Activated CD8-positive, alpha-beta memory T cell treated with anti-CD3 and anti-CD28 coated beads for 48 hours (primary cell): Measurements from ENCODE around the gene STUB1.
A peak's percentile ranks its signal among the peaks of the same experiment; 100 is the strongest.

Source experiments
- DNase-seq, 3 experiments: peaks; one replicate each; pipeline ENCODE4 v3.0.0-alpha.2; 2020; ENCODE audit warnings: low read depth in 2 of 3, low spot score in 2 of 3

The STUB1 gene

DNA sequence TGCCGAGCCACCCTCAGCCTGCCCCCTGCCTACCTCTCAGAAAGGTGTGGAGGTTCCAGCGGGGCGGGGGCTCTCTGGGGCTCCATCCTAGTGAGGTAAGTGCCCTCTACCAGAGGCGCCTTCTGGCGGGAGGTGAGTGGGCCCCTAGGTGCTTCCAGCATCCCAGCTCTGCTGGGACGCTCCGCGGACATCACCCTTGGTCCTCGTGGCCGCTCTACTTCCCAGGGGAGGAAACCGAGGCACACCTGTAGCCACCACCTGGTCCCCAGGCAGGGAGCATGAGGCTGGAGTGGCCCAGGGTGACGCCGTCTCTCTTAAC is 37.2 kb upstream of the STUB1 start:
- DNase-seq = no peak

DNA sequence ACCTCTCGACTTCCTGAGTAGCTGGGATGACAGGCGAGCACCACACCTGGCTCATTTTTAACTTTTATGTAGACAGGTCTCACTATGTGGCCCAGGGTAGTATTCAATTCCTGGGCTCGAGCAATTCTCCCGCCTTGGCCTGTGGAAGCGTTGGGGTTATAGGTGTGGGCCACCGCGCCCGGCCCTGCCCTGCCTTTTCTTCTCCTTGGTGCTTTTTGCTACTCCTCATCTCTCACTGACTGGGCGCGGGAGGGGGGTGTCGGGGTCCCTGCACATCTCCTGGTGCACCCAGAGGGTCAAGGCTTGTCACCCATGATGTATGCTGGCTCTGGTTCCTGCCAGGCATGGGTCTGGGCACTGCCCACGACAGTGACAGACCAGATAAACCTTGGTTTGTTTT is 35.7 kb upstream of the STUB1 start:
- no peak for DNase-seq

DNA sequence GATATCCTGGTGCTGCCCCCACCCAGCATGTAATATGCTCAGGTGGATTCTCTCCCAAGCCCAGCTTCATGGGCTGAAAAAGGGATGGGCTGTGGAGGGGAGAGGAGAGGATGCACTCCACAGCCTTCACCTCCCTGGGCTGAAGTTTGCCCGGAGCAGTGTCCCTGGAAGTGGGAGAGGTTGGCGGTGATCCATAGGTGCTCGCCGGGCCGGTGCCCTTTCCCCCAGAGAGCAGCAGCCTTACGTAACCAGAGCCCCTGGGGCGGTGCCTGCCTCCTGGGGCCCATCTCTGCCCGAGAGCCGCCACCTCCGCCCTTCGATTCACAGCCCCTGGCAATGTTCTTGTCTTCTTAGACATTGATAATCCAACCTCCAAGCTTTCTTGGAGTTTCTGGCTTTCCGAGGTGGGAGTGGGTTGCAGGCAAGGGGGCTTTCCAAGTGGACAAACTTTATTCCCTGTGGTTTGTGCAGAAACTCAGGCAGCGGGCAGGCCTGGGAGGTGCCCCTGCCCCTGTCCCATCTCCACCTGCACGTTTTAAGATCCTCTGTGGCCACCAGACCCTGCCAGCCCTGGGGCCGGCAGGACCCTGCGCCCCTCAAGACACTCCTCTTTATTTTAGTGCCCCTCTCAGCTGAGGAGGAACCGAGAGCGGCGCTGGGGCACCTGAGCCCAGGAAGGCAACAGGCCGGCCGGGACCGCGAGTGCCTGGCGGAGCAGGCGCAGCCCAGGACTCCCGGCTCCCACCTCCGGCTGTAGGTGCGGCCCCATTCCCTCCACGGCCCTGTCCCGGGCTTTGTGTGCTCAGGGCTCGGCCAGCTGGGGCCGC is 34.1 kb upstream of the STUB1 start:
- no peak for DNase-seq

DNA sequence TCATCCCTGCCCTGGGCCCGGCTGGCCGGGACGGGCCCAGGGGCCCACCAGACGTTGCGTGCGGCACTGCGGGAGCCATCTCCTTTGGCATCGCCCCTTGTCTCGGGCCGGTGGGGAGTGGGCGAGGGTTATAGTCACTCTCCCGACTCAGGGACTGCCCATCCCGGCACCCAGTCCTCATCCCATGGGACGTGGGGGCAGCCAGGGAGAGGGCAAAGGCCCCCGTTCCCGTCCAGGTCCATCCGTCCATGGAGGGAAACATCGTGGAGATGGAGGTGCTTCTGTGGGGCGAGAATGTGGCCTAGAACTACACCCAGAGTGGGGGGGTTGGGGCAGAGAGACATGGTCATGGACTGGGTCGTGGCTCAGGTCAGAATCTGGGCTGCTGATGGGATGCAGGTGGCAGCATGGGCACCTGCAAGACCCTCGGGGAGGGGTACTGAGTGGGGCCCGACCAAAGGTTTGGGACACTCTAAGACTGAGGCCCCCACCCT is 33.5 kb upstream of the STUB1 start:
- no peak for DNase-seq

DNA sequence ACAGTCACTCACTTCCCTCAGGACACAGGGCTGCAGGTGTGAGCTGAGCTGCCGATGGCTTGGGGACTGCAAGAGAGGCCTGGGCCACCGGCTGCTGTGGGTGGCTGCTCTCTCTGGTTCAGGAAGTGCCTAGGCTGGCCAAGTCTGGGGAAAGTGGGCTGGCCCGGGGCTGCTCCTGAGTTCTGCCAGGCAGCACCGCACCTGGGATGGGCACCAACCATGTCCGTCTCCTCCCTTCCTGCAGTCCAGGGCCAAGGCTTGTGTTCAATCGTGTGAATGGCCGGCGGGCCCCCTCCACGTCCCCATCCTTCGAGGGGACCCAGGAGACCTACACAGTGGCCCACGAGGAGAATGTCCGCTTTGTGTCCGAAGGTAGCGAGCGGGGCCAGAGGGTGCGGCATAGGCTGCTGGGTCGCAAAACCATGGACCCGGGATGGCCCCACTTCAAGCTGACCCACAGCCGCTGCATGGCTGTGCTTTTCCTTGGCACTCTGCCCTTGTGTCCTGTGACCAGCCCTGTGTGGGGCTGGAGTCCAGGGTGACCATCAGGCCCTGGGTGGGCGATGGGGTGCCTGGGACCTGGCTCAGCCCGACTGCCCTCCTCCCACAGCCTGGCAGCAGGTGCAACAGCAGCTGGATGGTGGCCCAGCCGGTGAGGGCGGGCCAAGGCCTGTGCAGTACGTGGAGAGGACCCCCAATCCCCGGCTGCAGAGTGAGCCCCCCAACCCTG is 32.9 kb upstream of the STUB1 start:
- no peak for DNase-seq

DNA sequence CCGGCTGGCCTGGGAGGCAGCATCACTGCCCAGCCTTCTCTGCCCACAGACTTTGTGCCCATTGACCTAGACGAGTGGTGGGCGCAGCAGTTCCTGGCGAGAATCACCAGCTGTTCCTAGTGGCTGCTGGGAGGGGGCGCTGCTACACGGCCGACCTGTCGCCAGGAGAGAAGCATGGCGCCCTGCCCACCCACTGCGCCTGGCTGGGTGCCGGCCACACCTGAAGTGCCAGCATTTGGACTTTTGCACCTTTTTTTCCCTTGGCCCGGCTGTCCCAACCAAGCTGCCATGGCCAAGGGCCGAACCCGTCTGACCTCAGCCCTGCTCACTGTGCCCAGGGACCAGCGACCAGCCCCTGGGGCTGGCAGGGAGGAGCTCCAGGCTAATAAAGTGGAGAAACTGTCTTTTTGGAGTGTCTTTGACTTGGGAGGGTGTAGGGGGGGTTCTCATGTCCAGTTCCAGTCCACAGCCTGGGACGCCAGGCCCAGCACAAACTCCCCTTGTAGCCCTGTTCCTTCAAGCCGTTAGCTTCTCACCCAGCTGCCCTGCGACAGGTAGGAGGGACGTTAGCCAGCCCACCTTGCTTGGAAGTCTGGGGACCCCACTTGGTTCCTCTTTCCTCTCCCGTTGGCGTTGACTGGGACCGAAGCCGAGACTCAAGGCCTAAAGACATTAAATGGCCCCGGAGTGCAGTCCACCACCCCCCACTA is 32.0 kb upstream of the STUB1 start:
- DNase-seq = no peak

DNA sequence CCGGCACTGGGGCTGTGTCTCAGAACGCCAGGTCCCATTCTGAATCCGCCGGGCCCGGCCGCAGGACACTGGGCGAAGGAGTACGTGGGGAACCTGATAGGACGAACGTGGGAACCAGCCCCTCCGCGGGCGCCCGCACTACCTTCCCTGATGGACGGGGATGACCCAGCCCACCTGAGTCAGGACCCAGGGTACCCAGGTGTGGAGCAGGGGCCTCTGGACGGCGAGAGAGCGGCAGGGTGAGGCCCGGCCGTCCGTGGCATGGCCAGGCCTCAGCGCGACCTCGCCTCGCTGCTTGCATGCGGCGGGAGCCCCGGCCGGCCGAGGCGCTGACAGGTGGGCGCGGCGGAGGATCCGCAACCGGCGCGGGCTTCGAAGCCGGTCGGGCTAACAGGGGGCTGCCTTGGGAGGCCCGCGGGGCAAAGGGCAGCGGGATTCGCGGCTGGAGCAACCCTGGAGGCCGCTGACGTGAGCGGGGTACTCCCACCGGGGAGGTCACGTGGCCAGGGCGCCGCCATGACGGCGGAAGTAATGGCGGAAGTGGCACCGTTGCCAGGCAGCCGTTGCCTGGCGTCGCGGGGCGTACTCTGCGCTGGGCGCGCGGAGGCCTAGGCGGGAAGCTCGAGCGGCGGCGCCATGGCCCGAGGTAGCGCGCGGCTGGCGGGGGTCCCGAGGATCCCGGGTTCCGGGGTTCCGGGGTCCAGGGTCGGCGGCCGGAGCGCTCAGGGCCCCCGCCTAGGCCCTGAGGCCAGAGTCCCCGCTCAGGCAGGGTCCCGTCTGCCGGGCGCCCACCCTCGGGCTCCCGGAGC is 31.2 kb upstream of the STUB1 start, which contains the start of gene WDR90:
Gene WDR90 (plus strand): TSS at position 585 of the 809 bp plus-strand sequence. CDS start 52 bp downstream, at position 637.
- DNase-seq = peak; percentile 79 to 84 (median 79)

DNA sequence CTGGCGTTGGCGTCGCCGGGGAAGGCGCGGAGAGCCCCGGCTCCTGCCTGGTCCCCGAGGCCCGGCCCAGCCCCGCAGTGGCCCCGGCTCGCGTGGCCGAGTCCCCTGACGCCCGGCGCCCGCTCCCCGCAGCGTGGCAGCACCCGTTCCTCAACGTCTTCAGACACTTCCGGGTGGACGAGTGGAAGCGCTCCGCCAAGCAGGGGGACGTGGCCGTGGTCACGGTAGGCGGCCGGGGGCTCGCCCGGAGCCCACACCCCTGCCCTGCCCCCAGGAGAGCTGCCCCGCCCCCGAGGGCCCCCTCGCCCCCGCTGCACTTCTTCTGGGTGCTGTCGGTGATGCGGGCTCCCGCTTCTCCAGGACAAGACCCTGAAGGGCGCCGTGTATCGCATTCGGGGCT is 30.6 kb upstream of the STUB1 start:
- no peak for DNase-seq

DNA sequence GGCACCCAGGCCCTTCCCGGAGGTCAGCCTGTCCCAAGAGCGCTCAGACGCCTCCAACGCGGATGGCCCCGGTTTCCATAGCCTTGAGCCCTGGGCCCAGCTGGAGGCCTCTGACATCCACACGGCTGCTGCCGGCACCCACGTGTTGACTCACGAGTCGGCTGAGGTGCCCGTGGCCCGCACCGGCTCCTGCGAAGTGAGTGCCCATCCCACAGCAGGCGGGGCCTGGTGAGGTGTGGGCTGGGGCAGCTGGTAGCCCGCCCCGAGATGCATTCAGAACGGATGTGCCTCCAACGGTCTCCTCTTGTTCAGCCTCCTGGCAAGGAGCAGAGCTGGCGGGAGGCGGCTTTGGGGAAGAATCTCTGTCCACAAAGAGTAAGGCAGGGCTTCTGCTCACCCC is 28.4 kb upstream of the STUB1 start:
- DNase-seq = no peak

DNA sequence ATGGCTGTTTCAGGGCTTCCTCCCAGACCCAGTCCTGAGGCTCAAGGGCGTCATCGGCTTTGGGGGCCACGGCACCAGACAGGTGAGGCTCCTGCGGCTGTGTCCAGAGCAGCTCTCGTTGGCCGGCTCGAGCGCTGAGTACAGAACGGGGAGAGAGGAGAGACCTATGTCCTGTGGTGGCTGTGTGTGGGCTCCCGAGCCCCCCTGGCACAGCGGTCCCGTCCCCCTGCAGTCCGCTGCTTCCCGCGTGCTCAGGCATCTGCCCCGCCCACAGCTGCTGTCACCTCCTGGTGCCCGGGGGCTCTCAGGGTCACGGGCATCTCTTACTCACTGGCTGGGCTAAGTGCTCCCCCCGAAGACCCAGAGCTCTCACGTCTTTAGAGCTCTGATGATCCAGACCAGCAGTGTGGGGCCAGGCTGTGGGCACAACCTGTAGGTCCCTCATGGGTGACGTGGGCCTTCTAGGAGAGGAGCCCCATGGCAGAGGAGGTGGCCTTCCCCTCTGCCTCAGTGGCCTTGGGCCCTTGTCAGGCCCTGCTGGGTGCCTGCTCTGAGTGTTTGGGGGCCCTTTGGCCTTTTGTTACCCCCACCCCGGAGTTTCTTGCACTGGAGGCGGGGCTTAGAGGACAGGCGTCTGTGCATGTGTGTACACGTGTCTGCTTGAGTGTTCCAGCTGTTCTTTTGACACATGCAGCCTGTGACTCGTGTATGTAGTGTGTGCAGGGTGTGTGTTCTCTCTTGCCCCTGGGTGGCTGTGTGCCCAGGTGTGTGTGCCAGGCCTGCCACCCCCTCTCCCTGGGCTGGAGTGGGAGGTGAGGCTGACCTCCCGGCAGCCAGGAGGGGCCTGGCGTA is 27.5 kb upstream of the STUB1 start:
- DNase-seq = no peak

DNA sequence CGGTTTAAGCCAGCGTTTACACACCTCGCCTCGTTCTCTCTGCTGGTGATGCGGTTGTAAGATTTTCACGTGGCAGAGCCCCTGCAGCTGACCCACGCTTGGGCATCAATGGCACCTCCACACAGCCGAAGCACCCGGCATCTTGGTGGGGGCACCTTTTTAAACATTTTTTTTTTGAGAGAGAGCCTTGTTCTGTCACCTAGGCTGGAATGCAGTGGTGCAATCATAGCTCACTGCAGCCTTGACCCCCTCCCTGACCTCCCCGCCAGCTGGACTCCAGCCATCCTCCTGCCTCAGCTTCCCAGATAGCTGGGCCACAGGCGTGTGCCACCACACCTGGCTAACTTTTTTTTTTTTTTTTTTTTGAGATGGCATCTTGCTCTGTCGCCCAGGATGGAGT is 26.2 kb upstream of the STUB1 start:
- no peak for DNase-seq

DNA sequence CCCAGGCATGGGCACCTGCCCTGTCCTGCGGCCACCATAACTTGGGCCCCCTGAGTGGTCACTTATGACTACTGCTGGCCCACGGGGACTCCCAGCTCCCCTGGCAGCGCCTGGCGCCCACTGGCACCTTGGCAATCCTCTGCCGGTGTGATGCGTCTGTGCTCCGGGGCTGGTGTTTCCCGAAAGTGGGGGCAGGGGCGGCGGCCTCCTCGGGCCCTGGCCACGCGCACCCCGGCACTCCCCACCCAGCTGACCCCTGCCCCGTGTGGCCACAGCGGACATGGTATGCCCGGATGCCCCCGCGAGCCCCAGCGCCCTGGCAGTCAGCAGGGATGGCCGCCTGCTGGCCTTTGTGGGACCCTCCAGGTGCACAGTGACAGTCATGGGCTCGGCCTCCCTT is 22.7 kb upstream of the STUB1 start:
- DNase-seq = no peak

DNA sequence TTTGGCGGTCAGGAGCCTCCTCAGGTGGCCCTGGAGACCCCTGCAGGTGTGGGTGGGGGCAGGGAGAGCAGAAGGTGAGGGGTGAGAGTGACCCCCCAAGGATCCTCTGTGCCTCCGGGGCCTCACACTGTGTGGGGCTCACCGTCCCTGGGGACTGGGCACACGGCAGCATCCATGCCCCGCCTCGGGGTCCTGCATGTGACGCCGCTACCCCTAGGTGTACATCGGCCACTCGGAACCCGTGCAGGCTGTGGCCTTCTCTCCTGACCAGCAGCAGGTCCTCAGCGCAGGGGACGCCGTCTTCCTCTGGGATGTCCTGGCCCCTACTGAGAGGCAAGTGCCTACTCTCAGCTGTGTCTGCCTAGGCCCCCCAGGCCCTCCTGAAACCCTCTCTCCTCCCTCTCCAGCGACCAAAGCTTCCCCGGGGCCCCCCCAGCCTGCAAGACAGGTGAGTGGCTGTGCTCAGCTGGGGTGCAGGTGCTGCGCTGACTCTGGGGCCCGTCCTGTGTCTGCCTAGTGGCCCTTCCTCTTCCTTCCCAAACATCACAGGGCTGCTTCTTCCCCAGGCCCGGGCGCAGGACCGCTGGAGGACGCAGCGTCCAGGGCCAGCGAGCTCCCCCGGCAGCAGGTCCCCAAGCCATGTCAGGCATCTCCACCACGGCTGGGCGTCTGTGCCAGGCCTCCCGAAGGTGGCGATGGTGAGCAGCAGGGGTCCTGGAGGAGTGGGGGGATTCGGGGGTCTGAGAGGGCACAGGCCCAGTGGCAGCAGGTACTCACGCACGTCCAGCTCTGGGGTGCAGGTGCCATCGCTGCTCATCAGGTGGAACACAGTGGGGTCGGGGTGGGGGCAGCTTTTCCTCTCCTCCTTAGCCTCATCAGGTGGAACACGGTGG is 21.3 kb upstream of the STUB1 start:
- DNase-seq = no peak

DNA sequence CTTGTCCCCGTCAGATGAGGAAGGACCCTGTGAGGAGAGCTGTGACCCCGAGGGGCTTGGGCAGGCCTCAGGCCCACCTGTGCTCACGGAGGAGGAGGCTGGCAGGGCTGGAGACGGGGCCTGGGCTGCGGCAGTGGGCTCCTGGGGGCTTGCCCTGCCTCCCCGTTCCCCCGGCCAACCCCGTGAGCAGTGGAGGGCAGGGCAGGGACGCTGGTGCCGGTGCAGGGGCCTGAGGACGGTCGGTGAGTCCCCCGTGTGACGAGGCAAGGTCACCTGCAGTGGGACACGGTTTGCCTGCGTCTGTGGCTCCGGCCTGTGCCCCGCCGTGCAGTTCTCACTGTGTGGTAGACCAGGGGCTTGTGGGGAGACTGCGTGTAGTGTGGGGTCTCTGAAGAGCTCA is 20.6 kb upstream of the STUB1 start:
- no peak for DNase-seq

DNA sequence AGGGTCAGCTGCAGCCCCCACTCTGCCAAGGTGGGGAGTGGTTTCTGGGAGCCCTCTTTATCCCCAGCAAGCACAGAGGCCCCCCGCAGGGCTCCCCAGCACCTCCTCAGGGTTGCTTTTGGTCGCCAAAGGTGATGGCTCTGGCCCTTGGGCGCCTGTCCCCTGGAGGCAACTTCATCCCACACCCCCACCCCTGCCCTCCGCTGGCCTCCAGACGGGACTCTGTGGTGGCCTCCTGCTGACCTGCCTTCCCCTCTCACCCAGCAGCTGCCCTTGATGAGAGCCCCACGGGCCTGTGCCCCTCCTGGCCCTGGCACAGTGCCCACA is 20.1 kb upstream of the STUB1 start:
- DNase-seq = no peak

DNA sequence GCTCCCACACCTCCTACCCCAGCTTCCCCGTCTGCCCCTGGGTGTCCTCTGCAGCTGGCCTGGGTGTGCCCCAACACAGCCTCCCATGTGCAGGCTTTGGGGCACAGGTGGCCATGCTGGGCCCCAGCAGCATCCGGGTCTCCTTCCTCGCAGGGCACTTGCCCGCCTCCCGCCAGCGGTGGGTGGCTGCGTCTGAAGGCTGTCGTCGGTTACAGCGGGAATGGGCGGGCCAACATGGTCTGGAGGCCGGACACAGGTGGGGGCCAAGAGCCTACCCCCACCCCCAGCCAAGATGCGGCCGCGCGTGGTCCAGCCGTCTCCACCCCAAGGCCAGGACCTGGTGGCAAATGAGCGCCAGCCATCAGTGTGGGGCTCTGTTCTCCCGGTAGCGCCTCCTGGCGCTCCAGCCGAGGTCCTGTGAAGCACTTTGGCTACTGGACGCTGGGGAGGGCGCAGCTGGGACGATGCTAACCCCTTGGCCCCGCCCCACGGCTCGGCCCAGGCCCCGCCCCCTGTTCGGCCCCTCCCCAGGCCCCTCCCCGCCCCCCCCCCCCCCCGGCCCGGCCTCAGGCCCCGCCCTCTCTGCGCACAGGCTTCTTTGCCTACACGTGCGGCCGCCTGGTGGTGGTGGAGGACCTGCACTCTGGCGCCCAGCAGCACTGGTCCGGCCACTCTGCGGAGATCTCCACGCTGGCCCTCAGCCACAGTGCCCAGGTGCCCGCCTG is 19.6 kb upstream of the STUB1 start:
- DNase-seq = no peak

DNA sequence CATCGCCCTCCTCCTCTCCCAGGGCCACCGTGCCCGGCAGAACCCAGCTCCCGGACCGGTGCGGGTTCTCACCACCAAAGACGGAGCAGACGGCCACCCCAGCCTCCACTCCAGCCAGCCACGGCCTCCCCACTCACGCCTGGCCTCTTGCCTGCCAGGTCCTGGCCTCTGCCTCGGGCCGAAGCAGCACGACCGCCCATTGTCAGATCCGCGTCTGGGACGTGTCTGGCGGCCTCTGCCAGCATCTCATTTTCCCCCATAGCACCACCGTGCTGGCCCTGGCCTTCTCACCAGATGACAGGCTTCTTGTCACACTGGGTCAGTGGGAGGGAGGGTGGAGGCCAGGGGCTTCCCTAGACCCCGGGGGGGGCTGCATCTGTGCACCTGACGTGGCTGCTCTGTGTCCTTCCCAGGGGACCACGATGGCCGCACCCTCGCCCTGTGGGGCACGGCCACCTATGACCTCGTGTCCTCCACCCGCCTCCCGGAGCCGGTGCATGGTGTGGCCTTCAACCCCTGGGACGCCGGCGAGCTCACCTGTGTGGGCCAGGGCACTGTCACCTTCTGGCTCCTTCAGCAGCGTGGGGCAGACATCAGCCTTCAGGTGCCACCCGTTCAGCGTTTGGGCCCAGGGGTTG is 18.9 kb upstream of the STUB1 start:
- DNase-seq = no peak

DNA sequence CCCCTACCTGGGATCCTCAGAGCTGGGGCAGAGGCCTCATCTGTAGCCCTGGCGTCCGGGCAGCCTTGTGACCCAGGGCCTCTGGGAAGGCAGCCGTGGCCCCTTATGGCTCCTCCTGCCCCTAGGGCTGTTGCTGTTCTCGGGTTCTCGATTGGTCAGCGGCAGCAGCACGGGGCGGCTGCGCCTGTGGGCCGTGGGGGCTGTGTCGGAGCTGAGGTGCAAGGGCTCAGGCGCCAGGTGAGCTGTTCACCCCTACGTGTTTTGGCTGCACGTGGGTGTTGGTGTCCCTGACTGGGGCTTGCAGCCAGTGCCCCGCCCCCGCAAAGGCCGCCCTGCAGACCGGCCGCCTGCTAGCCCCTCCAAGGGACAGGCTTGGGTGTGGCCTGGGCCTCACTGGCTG is 18.1 kb upstream of the STUB1 start:
- no peak for DNase-seq
